Measurements from ENCODE around the gene DNMT3B. TPM values are rescaled to one million over a fixed set of nuclear protein-coding genes. Genes with fewer than 3 reads are reported as not detected.
A peak's percentile ranks its signal among the peaks of the same experiment; 100 is the strongest.

The DNMT3B gene
- total RNA-seq, 2 donors from 2014 or later = 0.78 to 0.85 TPM

DNA sequence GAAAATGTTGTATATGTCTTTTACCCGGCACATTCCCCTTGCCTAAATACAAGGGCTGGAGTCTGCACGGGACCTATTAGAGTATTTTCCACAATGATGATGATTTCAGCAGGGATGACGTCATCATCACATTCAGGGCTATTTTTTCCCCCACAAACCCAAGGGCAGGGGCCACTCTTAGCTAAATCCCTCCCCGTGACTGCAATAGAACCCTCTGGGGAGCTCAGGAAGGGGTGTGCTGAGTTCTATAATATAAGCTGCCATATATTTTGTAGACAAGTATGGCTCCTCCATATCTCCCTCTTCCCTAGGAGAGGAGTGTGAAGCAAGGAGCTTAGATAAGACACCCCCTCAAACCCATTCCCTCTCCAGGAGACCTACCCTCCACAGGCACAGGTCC is 46.3 kb downstream of the DNMT3B start:
- intact Hi-C loops (cut with DNase I, micrococcal nuclease) = no loop called here
- no peak for ATAC-seq

DNA sequence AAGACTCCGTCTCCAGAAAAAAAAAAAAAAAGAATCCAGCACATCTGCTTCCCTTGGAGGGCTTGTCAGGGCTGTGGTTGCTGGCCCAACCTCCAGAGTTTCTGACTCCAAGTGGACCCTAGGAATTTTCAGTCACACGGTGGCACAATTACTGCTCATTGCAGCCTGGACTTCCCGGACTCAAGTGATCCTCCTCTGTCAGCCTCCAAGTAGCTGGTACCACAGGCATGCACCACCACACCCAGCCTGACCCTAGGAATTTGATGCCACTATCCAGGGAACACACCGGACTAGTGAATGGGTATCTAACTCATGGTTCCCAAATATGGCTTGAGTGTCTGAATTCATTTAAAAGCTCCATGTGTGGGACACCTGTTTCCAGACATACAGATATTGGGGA is 47.7 kb downstream of the DNMT3B start:
- DNase-seq (no peak), ATAC-seq (no peak)
- intact Hi-C loops (cut with DNase I, micrococcal nuclease) = no loop called here

More for the DNA sequence above, 46.3 kb downstream of the DNMT3B start:
- no peak for DNase-seq

DNA sequence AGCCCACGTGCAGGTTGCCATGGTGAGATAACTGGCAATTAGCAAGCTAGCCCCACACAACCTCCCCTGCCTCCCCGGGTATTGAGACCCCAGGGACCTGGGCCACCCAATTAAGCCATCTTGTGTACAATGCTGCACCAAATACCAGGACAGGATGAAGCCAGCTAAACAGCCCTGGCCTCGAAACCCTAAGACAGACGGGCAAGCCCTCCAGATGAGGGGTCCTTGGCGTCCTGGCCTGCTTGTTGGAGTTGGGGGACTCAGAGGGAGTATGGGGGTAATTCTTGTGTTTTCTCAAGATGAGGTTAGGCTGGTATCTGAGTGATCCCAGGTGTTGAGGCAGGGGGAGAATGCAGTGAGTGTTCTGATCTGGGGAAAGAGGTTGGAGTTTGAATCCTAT is 48.8 kb downstream of the DNMT3B start:
- intact Hi-C loops (cut with DNase I, micrococcal nuclease) = no loop called here

DNA sequence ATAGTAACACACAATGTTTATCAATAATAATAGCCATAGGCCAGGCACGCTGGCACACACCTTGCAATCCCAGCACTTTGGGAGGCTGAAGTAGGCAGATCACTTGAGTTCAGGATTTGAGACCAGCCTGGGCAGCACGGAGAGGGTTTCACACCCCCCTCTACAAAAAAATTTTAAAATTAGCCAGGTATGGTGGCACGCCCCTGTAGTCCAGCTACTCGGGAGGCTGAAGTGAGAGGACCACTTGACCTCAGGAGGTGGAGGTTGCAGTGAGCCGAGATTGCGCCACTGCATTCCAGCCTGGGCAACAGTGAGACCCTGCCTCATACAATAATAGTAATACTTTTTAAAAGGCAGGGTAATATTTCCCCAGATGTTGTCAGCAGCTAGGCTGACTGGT is 49.7 kb downstream of the DNMT3B start:
- intact Hi-C loops (cut with DNase I, micrococcal nuclease) = no loop called here
- no peak for ATAC-seq
- DNase-seq = no peak

More for the DNA sequence above, 48.8 kb downstream of the DNMT3B start:
- DNase-seq (no peak), ATAC-seq (no peak)

GRCh38 chr20:32819992-32820697 is 58.0 kb downstream of the DNMT3B start:
- ATAC-seq (peak; percentile 85), DNase-seq (peak; percentile 65 to 84)
- intact Hi-C loops (cut with DNase I, micrococcal nuclease) = no loop called here

GRCh38 chr20:32820698-32821377 is 58.7 kb downstream of the DNMT3B start:
- intact Hi-C loops (cut with DNase I, micrococcal nuclease) = no loop called here
- ATAC-seq = no peak
- peak in 1 of 2 donors; percentile 15 for DNase-seq

DNA sequence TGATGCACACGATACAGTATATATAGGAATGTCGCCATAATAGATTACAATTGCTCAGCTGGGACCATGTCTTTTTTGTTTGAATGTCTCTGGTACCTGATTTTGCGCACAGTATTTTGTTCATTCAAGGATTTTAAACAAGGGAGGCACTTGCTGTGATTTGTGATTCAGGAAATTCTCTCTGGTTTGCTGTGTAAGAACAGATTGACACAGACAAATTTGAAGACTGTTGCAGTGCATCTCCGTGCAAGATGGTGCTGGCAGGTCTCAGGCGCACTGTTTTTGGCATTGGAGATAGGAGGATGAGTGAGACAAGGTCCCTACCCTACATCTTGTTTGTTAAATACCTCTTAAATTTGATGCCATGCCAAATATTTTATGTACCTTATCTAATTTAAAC is 60.0 kb downstream of the DNMT3B start:
- ATAC-seq (no peak), DNase-seq (no peak)
- intact Hi-C loops (cut with DNase I, micrococcal nuclease) = no loop called here

DNA sequence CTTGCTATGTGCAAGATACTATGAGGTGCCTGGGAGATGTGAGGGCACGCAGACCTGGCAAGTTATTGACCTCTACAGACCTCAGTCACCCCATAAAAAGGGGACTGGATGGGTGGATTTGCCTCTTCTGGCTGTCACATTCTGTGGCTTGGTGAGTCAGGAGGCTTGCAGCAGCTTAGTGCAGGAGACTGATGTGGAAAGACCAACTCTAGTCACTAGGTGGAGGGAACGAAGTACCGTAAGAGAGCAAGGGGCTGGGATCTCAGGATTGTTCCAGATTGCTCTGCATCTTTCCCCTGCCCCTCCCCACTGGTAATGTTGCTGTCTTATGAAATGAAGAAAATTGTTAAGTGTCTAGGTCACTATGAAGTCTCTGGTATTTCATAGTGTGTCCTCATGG is 60.9 kb downstream of the DNMT3B start:
- ATAC-seq (no peak), DNase-seq (no peak)
- intact Hi-C loops (cut with DNase I, micrococcal nuclease) = no loop called here

DNA sequence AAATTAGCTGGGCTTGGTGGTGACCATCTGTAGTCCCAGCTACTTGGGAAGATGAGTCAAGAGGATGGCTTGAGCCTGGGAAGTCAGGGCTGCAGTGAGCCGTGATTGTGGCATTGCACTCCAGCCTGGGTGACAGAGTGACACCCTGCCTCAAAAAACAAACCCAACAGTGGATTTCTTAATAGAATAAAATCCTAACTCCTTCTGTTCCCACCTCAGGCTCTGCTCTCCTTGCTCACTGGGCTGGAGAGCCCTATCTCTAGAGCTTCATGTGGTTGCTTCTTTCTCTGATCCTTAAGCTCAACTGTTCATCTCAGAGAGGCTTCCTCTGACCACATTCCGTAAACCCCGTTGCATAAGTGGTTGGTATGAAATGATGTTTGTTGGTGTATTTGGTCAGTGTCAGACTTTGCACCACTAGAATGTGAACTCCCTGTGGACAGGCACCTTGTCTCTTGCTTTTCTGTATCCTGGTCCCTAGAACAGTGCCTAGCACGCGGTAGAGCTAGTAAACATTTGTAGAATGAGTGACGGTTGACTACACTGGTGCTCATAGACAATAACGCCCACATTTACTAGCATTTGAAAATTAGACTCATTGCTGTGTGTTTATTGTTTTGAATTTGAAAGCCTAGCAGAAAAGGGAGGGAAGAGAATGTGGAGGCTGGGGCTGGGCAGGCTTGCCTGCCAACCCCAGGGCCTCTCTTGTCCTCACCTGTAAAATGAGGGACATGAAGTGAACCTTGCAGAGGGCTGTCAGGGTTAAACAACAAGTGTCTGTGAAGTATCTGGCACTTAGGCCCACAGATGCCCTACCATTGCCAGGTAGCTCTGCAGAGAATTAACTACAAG is 61.8 kb downstream of the DNMT3B start:
- ATAC-seq = no peak
- no peak for DNase-seq
- intact Hi-C loops (cut with DNase I, micrococcal nuclease) = no loop called here

DNA sequence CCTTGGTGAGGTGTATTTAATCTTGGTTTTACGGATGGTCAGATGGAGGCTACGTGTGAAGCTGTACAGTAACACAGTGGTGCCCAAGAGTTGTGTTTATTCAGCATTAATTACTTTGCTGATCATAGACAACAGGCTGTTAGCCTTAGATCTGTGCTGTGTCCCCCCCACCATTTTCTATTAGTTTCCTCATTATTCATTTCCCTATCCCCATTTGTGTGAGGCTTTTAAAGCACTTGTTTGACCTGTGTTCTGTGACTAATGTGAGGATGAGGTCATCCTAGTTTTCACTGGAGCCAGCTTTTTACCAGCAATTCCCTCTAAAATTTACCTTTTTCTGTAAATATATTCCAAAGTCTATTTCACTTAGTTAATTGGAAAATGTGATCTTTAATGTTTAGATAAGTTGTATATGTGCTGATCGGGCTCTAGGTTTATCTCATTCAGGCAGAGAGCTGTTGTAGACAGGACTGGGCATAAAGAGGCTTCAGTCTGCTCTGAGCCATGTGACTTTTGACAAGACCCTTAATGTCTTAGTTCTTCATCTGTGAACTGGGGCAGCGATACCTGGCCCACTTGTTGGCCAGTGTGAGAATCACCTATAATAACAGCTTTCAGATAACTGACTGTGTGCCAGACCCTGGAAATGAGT is 66.0 kb downstream of the DNMT3B start:
- intact Hi-C loops (cut with DNase I, micrococcal nuclease) = no loop called here
- DNase-seq = no peak
- ATAC-seq = no peak

- no peak for ATAC-seq
- DNase-seq = no peak
- intact Hi-C loops (cut with DNase I, micrococcal nuclease) = no loop called here
These were observed 67.3 kb downstream of the DNMT3B start for GRCh38 chr20:32829311-32830005.

DNA sequence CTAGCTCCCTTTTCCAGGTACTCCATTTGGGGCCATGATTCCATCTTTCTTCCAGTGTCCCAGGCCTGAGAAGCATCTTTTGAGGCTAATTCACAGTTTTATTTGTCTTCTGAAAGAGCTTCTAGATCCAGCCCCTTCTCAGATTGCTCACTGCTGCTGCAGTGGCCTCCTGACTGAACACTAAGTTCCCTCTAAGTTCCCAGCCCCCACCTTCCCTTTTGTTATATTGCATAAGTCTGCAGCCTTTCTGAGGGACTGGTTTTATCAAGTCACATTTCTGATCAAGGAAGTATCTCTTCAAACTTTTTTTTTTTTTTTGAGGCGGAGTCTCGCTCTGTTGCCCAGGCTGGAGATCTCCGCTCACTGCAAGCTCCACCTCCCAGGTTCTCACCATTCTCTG is 68.3 kb downstream of the DNMT3B start:
- DNase-seq = peak in 1 of 2 donors; percentile 40
- intact Hi-C loops (cut with DNase I, micrococcal nuclease) = no loop called here
- ATAC-seq = peak; percentile 51

GRCh38 chr20:32831982-32832381 is 69.8 kb downstream of the DNMT3B start:
- intact Hi-C loops (cut with DNase I, micrococcal nuclease) = no loop called here
- ATAC-seq (peak; percentile 61), DNase-seq (no peak)

GRCh38 chr20:32832664-32833063 is 70.5 kb downstream of the DNMT3B start:
- intact Hi-C loops (cut with DNase I, micrococcal nuclease) = no loop called here
- ATAC-seq (no peak), DNase-seq (no peak)

GRCh38 chr20:32834972-32835371 is 72.8 kb downstream of the DNMT3B start:
- intact Hi-C loops (cut with DNase I, micrococcal nuclease) = no loop called here
- ATAC-seq (no peak), DNase-seq (no peak)

GRCh38 chr20:32837157-32837556 is 75.0 kb downstream of the DNMT3B start:
- no peak for DNase-seq

DNA sequence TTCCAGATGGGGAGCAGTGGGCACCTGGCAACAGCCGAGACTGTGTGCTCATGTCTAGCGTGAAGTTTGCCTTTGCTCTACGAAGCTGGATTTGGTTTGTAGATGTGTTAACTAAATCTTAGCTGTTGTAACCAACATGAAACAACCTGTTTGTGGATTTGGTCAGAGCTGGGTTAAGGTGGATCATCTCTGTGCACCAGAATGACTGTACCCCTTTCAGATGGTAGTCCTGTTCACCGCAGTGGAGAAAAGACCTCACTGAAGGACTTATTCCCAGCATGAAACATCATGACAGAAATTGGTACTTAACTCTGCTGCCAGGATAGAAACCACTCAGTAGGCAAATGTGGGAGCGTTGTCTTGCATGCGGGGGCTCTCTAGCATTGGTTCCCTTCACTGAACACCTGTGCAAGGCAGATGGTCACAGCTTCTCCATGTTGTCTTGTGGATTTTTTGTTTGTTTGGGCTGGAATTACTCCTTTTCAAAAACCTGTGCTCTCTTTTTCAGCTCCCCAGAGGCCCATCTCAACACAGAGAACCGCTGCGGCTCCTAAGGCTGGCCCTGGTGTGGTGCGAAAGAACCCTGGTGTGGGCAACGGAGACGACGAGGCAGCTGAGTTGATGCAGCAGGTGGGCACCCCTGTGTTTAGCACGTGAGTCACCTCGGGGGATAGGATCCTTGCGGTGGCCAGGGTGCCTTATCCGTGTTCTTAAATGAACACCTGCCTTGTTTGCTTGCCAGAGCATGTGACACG is 77.2 kb downstream of the DNMT3B start:
- intact Hi-C loops (cut with DNase I, micrococcal nuclease) = no loop called here
- DNase-seq = no peak
- no peak for ATAC-seq

More at GRCh38 chr20:32837157-32837556, 75.0 kb downstream of the DNMT3B start:
- no peak for ATAC-seq
- intact Hi-C loops (cut with DNase I, micrococcal nuclease) = no loop called here

DNA sequence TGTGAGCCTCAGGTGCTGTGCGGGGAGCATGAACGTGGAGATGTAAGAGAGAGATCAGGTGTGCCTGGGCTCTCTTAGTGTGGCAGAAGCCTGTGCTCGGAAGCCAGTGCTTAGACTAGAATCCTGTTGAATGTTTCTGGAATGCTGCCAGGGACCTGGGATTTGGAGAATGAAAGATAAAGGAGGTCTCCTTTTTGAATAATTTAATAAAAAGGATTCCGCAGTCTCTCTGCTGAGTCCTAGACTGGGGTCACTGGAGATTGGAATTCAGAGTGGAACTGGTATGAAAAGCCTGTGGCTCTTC is 77.7 kb downstream of the DNMT3B start:
- ATAC-seq (no peak), DNase-seq (no peak)
- intact Hi-C loops (cut with DNase I, micrococcal nuclease) = no loop called here

Data from left colon (tissue), 2 donors.